HepG2 (cell line): ENCODE data around the gene IL32.

ENCODE experiments used
- EZH2 ChIP-seq: conservative IDR thresholded peaks from 2 replicates; pipeline ENCODE4 v1.6.1; 2012; ENCODE audit warnings: mild to moderate bottlenecking, low read depth, low read length, moderate library complexity
- KLF6 ChIP-seq: IDR thresholded peaks from 2 replicates; pipeline ENCODE4 v1.8.0; 2016; ENCODE audit warnings: missing biosample characterization, missing genetic modification reagents

DNA sequence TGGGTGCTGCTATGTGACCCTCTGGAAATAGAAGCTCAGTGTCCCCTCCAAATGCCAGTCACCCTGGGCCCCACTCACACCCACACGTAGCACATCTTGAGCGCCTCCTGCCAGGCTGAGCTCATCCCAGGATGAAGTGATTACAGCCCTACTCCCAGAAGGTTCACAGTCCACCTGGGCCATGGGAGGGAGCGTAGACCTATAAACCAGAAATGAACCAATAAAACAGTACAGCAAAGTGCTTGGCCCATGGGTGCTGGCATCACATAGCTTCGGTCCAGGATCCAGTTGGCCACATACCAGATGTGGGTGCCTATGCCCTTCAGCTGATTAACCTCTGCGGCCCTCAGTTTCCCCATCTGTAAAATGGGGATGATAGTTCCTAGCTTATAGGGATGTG lies 26.5 kb upstream of the IL32 start:
- no peak for TF ChIP-seq KLF6 (CRISPR knock-in tag)
- no peak for TF ChIP-seq EZH2
